Skeletal muscle cell (primary cell): ENCODE results near the gene DPYSL5.
"Not testable (repeated sequence)": the region's sequence is repeated elsewhere in the genome, so short reads cannot be mapped to it uniquely, and the experiment has no call there.

Source experiments
- DNase-seq: peaks from one replicate; pipeline ENCODE4 v3.0.0-alpha.2; 2010; ENCODE audit warnings: low read depth
- H3K4me3 ChIP-seq: 2 replicates; pipeline ENCODE4 v1.5.1; 2011; ENCODE audit warnings: low read depth, mild to moderate bottlenecking, control low read depth, low read length, moderate library complexity

Gene DPYSL5

GRCh38 chr2:26847655-26848335, at the start of gene DPYSL5:
DPYSL5 (plus strand) TSS chr2:26848132; CDS start chr2:26898500, 50,368 bp downstream.
- DNase-seq: no peak
- peak within 1 kb of the TSS; percentile 35 for H3K4me3 ChIP-seq

GRCh38 chr2:26801328-26801727, 46.6 kb upstream of the DPYSL5 start:
- H3K4me3 ChIP-seq: no peak overlapping the region
- DNase-seq: no peak

GRCh38 chr2:26801796-26802195, 46.1 kb upstream of the DPYSL5 start:
- no peak overlapping the region for H3K4me3 ChIP-seq
- no peak for DNase-seq

GRCh38 chr2:26805241-26805676, 42.7 kb upstream of the DPYSL5 start:
- H3K4me3 ChIP-seq: no peak overlapping the region
- DNase-seq: peak; percentile 31

GRCh38 chr2:26807788-26808460, 40.0 kb upstream of the DPYSL5 start:
- DNase-seq: peak; percentile 28
- H3K4me3 ChIP-seq: no peak overlapping the region

DNA sequence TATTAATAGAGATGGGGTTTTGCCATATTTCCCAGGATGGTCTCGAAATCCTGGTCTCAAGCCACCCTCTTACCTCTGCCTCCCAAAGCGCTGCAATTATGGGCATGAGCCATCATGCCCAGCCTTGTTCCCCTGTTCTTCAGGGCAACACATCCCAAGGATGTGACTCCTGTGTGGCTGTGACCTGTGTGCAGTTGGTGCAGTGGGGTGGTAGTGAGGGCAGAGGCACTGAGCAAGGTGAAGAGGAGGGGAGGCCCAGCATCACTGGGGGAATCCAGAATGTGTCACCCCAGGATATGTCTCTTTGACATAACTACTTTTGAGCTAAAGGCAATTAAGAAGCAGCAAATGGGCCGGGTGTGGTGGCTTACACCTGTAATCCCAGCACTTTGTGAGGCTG, 38.7 kb upstream of the DPYSL5 start:
- no peak for DNase-seq
- H3K4me3 ChIP-seq: no peak overlapping the region

DNA sequence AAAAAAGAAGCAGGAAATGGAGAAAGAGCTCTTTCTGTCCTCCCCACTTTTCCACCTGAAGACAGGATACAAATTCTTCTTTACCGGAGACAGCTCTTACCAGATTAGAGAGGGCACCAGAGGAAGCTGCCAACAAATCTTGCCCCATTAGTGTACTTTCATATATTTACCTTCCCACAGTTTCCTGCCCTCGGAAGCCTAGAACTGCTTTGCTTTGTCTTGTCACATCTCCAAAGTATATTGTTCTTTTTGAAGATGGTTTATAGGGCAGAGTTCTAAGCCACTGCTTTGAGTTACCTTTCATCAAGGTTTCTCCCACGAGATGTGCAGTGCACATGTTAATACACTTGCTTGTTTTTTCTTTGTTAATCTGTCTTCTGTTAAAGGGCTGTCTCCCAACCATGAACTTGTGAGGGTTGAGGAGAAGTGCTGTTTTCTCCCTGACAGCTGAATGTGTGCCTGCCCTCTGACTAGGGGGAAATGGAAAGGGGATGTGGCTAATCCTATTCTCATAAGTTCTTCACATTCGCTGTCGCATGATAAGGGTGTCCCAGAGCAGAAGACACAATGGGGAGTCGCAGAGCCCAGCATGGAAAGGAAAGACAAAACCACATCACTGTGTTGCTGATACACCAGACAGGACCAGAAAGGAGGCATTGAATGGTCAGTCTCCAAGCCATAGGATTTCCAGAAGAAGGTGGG, 37.9 kb upstream of the DPYSL5 start:
- no peak for DNase-seq
- no peak overlapping the region for H3K4me3 ChIP-seq

GRCh38 chr2:26811261-26811660, 36.7 kb upstream of the DPYSL5 start:
- no peak overlapping the region for H3K4me3 ChIP-seq
- DNase-seq: no peak

DNA sequence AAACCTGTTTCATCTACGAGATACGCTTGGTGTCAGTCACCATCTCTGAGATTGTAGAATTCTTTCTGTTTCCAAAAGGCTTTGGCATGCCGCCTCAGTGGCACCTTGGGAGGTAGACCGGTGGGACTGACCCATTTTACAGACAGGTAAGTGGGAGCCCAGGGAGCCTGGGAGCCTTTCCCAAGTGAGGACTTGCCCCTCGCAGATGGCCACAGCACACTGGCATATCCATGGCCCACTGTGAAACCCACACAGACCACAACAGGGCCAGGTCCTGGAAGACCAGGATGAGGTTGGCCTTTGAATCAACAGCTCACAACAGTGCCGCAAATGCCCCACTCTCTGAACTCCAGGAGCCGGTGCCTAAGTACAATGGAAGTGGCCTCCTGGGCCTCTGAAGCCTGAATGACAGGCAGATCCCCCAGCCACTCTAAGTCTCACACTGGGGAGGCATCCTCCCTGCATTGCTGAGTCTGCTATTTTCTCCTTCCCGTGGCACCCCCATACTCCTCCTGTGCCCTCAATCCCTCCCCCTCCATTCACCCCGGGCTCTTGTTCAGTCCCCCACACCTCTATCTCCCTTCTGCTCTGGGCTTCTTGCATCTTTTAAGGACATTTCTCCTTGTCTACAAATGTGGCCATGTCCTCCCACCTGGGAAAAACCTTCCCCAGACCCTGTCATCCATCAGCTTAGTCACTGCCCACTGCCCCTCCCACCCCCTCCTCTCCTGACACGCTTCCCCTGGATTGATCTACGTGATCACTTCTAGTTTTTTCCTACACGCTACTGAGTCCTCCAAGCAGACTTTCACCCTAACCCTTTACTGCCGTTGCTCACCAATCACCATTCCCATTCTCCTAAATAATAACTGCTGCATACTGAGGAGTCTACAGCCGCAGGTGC, 35.9 kb upstream of the DPYSL5 start:
- H3K4me3 ChIP-seq: no peak overlapping the region
- no peak for DNase-seq

GRCh38 chr2:26812731-26813130, 35.2 kb upstream of the DPYSL5 start:
- H3K4me3 ChIP-seq: no peak overlapping the region
- no peak for DNase-seq

GRCh38 chr2:26814072-26814765, 33.7 kb upstream of the DPYSL5 start:
- H3K4me3 ChIP-seq: not testable (repeated sequence)

GRCh38 chr2:26816893-26817292, 31.0 kb upstream of the DPYSL5 start:
- no peak for DNase-seq
- H3K4me3 ChIP-seq: no peak overlapping the region

More at GRCh38 chr2:26814072-26814765, 33.7 kb upstream of the DPYSL5 start:
- DNase-seq: not testable (repeated sequence)

DNA sequence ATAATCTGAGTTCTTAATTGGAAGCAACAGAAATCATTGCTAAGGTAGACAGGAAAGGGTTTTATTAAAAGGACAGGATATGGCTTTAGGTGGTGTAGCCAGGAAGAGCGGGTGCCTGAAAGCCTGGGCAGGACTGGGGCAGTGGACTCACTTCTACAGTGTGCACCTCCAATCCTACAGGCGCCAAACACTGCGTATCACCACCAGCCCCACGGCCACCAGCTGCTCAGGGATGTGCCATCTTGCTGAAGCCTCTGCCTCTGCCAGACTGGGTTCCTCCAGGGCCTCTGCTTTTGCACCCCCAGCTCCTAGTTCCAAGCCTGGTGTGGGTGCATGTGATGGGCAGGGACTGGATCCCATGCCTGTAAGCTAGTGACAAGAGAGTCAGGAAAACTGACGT, 29.7 kb upstream of the DPYSL5 start:
- no peak overlapping the region for H3K4me3 ChIP-seq
- DNase-seq: no peak

- no peak overlapping the region for H3K4me3 ChIP-seq
- DNase-seq: no peak
Observed at GRCh38 chr2:26818972-26819371, 29.0 kb upstream of the DPYSL5 start.

- DNase-seq: no peak
- no peak overlapping the region for H3K4me3 ChIP-seq
Observed at GRCh38 chr2:26820932-26821331, 27.0 kb upstream of the DPYSL5 start.

DNA sequence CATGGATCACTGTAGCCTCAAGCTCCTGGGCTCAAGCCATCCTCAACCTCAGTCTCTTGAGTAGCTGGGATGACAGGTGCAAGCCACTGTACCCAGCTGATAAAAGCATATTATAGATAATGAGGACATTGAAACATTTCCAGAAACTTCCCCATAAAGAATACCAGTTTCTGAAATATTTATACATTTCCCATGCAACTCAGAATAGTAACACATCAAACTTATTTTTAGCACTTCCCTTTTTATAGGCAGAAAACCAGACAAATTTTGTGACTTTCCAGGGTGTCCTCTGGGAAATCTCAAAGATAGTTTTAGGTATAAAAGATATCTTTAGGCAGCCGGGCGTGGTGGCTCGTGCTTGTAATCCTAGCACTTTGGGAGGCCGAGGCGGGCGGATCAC, 25.1 kb upstream of the DPYSL5 start:
- DNase-seq: no peak
- H3K4me3 ChIP-seq: no peak overlapping the region

- no peak for DNase-seq
- no peak overlapping the region for H3K4me3 ChIP-seq
Observed at GRCh38 chr2:26838121-26838906, 9.6 kb upstream of the DPYSL5 start.

GRCh38 chr2:26840937-26841610, 6.9 kb upstream of the DPYSL5 start:
- no peak for DNase-seq
- no peak overlapping the region for H3K4me3 ChIP-seq
